COLO829 (cell line): ENCODE data around the gene C3orf18.

Experiments
- DNase-seq: peaks from one replicate; pipeline ENCODE4 v3.0.0; 2012; ENCODE audit warnings: low spot score

Gene C3orf18

DNA sequence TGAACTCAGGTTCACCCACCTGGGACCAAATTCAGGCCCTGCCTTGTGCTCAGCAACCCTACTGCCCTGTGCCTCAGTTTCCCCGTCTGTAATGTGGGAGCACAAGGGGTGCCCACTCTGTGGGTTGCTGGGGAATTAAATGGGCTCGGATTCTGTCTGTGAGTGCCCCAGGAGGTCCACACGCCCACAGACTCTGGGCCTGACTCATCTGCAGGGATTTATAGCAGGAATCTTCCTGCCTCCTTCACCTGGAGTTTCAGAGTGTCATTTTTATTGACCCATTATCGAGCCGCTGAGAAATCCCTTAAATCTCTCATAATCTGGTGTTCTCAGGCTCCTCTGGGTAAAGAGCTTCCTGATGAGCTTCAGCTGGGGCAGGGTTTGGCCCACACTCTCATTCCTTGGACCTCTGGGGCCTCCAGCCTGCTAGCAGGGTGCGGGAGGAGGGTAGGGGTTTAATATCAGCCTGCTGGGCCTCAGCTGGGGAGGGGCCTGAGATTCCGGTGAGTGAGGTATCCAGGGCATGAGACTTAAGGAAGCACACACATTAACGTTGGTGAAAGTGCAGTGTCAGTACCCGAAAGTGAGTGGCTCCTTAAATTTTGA is 16.4 kb downstream of the C3orf18 start:
- no peak for DNase-seq

GRCh38 chr3:50550079-50550736 is 17.3 kb downstream of the C3orf18 start:
- DNase-seq: peak; percentile 35

GRCh38 chr3:50549226-50549625 is 18.3 kb downstream of the C3orf18 start:
- DNase-seq: no peak

- no peak for DNase-seq
Observed at GRCh38 chr3:50545781-50546180, 21.8 kb downstream of the C3orf18 start.

DNA sequence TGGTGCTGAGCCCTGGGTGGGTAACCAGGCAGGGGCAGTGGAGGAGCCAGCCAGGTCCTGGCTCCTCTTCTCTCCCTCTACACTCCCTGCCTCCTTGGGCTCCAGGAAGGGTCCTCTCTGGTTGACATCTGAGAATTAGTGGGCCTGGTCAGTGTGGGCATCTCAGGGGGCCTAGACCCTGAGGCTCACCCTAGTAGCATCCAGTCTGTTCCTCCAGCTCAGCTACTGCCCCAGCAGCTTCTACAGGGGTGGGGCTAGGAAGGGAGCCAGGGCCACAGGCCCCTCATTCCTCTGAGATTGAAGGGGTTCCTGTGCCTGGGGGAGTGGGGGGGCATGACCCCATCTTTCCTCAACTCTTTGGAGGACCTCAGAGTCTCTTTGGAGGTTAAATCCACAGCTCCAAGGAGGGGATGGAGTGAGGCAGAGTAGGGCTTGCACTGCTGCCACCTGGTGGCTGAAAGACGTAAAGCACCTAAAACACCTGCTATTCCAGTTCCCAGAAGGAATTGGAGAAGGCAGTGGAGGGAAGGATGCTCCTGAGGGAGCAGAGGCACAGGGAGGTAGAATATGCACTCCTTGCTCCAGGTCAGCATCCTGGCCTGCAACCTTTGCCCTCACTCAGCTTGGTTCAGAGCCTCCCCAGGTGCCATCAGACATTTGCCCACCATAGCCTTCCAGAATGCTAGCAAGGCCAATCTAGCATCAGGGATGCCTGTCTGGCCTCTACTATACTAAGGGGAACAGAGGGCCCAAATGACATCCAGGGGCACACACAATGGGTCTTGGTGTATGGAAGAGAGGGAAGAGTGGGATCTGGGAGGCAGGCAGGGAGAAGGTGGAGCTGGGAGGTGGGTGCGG is 25.1 kb downstream of the C3orf18 start:
- DNase-seq: peak; percentile 95

- no peak for DNase-seq
Observed at GRCh38 chr3:50539356-50540286, 27.9 kb downstream of the C3orf18 start.

DNA sequence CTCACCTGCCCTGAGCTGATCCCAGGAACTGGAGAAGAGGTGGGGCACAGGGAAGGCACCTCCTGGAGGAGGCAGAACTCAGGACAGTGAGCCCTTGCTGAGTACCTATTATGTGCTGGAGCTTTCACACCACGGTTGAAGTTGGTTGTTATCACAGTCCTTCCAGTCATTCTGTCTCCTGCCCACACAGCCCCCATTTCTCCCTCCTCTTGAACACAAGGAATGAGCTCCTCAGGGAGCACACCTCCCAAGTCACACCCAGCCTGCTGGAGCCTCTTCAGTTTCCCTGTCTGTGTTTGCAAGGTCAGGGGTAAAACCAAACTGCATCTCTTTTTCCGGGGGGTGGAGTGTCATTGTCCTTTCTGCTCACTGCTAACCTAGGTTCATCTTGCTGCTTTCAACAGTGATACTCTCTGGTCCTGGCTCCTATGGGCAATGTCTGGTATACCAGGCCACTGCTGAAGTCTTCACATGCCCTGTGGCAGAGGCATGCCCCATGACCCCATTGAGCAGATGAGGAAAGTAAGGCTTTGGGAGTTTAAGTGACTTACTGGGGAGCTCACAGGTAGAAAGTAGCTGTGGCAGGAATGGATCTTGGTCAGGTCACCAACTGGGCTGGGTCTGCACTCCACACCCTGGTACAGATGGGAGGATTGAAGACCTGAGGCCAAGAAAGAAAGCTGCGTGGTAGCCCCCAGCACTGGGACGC is 30.0 kb downstream of the C3orf18 start:
- DNase-seq: no peak

- DNase-seq: no peak
Observed at GRCh38 chr3:50536471-50537180, 30.9 kb downstream of the C3orf18 start.

GRCh38 chr3:50534681-50535330 is 32.7 kb downstream of the C3orf18 start:
- no peak for DNase-seq

GRCh38 chr3:50533807-50534461 is 33.6 kb downstream of the C3orf18 start:
- no peak for DNase-seq

- DNase-seq: no peak
Observed at GRCh38 chr3:50533316-50533715, 34.2 kb downstream of the C3orf18 start.

GRCh38 chr3:50532062-50532705 is 35.4 kb downstream of the C3orf18 start:
- DNase-seq: no peak

- no peak for DNase-seq
Observed at GRCh38 chr3:50531201-50531600, 36.3 kb downstream of the C3orf18 start.

- no peak for DNase-seq
Observed at GRCh38 chr3:50530001-50530970, 37.3 kb downstream of the C3orf18 start.

- peak; percentile 71 for DNase-seq
Observed at GRCh38 chr3:50525987-50526386, 41.6 kb downstream of the C3orf18 start.

DNA sequence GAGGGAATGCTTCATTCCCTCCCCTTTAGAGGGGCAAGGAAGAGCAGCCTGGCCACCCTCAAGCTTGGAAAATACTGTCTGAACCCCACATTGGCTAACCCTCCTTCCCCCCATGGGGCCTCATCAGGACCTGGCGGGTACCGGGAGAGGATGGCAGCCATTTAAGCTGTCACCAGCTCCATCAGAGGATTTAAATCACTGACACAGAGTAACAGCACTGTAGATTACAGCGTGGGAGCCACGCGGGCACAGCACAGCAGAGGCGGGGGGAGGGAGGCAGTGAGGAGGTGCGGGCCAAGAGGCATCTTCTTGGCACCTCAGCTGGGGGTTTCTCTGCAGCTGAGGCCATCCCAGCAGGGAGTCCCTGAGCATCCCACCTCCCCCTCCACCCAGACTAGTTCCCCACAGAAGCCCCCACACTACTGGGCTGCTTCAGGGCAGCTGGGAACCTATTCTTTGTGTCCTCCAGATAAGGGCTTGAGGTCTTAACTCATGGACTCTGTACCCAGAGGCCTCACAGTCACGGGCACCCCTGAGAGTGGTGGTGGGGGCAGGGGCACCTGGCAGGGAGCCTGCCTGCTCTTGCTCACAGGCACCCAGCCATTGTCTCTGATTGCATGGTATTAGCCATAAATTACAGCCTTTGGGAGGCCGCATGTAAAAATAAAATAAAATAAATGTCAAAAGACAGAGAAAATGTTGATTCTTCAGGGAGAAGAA is 42.2 kb downstream of the C3orf18 start:
- DNase-seq: no peak

- DNase-seq: no peak
Observed at GRCh38 chr3:50524746-50525145, 42.8 kb downstream of the C3orf18 start.
